ENCODE results near the gene NDUFB8. TPM values are rescaled to one million over a fixed set of nuclear protein-coding genes. Genes with fewer than 3 reads are reported as not detected.

Gene NDUFB8
- total RNA-seq, 1 donor from 2014 or later, result 119 TPM

DNA sequence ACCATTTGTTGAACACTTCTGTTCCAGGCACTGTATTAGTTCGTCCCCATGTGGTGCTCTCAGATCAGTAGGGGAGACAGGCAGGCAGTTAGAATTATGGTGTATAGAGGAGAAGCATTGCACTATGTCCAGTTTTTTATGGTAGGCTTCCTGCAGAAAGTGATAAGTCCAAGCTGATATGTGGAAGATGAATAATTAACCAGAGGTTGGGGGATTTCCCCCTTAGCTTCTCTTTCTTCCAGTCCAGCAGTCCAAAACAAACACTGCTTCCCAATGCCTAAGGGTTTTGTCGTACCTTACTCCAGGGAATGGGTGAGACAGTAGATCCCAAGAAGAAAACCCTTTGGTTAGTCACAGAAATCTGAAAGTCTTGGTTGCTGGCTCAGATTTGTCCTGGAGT lies 25.2 kb upstream of the NDUFB8 start:
- ATAC-seq (no peak), DNase-seq (no peak)
- Histone ChIP-seq H3K36me3 (peaks cover 18% of the 10 kb centered on the region), H3K9me3 (no peaks in the 10 kb centered on the region), H3K27me3 (ENCODE audit: low read depth) (no peaks in the 10 kb centered on the region), H3K4me3 (no peak overlapping the region), H3K4me1 (no peaks in the 10 kb centered on the region), H3K27ac (no peak overlapping the region)
- TF ChIP-seq, protein P1, sequence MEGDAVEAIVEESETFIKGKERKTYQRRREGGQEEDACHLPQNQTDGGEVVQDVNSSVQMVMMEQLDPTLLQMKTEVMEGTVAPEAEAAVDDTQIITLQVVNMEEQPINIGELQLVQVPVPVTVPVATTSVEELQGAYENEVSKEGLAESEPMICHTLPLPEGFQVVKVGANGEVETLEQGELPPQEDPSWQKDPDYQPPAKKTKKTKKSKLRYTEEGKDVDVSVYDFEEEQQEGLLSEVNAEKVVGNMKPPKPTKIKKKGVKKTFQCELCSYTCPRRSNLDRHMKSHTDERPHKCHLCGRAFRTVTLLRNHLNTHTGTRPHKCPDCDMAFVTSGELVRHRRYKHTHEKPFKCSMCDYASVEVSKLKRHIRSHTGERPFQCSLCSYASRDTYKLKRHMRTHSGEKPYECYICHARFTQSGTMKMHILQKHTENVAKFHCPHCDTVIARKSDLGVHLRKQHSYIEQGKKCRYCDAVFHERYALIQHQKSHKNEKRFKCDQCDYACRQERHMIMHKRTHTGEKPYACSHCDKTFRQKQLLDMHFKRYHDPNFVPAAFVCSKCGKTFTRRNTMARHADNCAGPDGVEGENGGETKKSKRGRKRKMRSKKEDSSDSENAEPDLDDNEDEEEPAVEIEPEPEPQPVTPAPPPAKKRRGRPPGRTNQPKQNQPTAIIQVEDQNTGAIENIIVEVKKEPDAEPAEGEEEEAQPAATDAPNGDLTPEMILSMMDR (IDR thresholded peaks at IDR 0.05), result no peak
- intact Hi-C loops (cut with DNase I), result no loop called here

DNA sequence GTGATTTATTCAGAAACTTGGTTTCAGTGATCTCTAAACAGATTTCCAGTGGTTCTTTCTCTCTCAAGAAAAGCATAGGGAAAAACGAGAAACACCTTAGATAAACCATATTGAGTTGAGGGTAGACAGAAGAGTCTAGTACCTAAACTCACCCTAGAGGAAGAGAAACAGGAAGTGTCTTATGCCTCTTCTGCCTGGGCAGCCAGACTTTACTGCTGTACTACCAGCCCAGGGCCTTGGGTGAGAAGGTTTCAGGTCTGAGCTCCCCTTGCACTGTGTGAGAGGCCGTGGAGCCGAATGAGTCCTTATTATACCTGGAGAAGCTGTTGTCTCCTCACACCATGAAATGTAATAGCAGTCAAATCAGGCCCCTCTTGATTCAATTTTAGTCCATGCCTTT lies 24.3 kb upstream of the NDUFB8 start:
- ATAC-seq (no peak), DNase-seq (no peak)
- intact Hi-C loops (cut with DNase I), result no loop called here
- TF ChIP-seq, protein P1 (IDR thresholded peaks at IDR 0.05), result no peak
- H3K4me3 ChIP-seq, result no peak overlapping the region
- H3K27me3 ChIP-seq (ENCODE audit: low read depth), result no peaks in the 10 kb centered on the region
- H3K4me1 ChIP-seq, result no peaks in the 10 kb centered on the region
- no peaks in the 10 kb centered on the region for H3K9me3 ChIP-seq
- H3K27ac ChIP-seq, result no peak overlapping the region
- H3K36me3 ChIP-seq, result peaks cover 27% of the 10 kb centered on the region

DNA sequence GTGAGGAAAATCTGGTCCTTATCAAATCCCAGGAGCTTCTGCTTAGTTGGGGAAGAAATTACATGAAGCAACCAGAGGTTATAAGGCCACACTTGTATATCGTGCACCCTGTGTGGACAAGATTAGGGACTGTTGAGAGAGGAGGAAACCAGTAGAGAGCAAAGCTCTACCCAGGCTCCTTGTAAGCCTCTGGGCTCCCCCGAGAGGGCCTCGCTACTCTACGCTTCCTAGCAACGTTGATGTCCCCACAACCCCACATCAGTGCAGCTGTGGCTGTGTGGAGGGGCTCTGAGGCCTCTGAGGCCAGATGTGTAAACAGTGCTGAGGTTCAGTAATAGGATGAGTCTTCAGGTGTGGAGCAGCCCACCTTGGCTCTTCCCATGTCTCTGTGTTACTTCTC lies 22.1 kb upstream of the NDUFB8 start:
- DNase-seq, result no peak
- no peaks in the 10 kb centered on the region for H3K4me1 ChIP-seq
- no peak for ATAC-seq
- TF ChIP-seq, protein P1 (IDR thresholded peaks at IDR 0.05), result no peak
- no peaks in the 10 kb centered on the region for H3K27me3 ChIP-seq (ENCODE audit: low read depth)
- no peak overlapping the region for H3K27ac ChIP-seq
- peaks cover 48% of the 10 kb centered on the region for H3K36me3 ChIP-seq
- intact Hi-C loops (cut with DNase I), result no loop called here
- H3K9me3 ChIP-seq, result no peaks in the 10 kb centered on the region
- no peak overlapping the region for H3K4me3 ChIP-seq

DNA sequence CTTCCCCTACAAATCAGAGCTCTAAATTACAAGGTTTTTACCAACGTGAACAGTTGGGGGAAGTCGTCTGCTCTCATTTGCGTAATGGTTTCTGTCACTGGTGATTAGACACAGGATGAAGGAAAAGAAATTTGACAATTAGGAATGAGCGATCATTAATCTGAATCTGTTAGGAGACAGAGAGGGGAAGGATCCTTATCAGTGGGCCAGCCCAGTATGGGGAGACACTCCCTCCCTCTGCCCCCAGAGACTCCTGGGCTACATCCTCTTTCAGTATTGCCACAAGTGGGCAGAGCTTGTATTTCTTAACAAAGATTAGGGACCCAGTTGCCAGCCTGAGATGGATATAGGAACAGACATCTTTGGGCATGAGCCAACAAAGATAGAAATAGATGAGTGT lies 21.5 kb upstream of the NDUFB8 start:
- Histone ChIP-seq H3K9me3 (no peaks in the 10 kb centered on the region), H3K27me3 (ENCODE audit: low read depth) (no peaks in the 10 kb centered on the region), H3K4me1 (no peaks in the 10 kb centered on the region), H3K4me3 (no peak overlapping the region), H3K36me3 (peaks cover 49% of the 10 kb centered on the region), H3K27ac (no peak overlapping the region)
- intact Hi-C loops (cut with DNase I), result no loop called here
- ATAC-seq (peak; percentile 44 to 64), DNase-seq (no peak)
- TF ChIP-seq, protein P1 (IDR thresholded peaks at IDR 0.05), result no peak

DNA sequence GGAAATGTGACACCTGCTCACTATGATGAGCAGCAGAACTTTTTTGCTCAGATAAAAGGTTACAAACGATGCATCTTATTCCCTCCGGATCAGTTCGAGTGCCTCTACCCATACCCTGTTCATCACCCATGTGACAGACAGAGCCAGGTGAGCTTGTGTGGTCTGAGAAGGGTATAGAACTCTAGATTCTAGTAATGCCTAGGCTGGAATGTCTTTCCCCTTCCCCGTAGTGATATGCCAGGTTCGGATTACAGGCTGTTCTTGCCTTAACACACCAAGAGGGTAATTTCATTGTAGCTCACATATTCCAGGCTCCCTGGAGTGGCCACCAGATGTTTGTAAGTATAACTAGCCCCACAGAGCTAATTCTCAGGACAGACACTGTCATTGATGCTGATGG lies 15.3 kb upstream of the NDUFB8 start:
- H3K27me3 ChIP-seq (ENCODE audit: low read depth), result no peaks in the 10 kb centered on the region
- no peaks in the 10 kb centered on the region for H3K4me1 ChIP-seq
- no peak overlapping the region for H3K4me3 ChIP-seq
- ATAC-seq (no peak), DNase-seq (no peak)
- TF ChIP-seq, protein P1 (IDR thresholded peaks at IDR 0.05), result no peak
- peaks cover 99% of the 10 kb centered on the region for H3K36me3 ChIP-seq
- intact Hi-C loops (cut with DNase I), result no loop called here
- no peaks in the 10 kb centered on the region for H3K9me3 ChIP-seq
- H3K27ac ChIP-seq, result no peak overlapping the region

DNA sequence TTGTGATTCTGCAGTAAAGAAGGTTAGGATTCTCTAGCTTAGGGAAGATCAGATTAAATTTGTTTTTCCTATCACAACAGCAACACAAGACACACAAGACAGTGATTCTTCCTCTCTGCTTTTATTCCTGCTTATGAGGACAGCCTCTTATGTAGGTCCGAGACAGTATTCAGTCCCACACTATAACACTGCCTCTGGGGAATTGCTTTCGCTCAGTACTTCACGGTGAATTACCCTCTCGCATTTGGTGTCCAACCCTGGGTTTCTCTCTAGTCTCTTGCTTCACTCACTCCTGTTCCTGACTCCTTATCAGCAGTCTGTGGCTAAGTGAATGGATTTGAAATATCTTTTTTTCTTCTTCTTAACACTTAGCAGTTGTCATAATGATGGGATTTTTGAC lies 7.8 kb upstream of the NDUFB8 start:
- H3K4me3 ChIP-seq, result no peak overlapping the region
- intact Hi-C loops (cut with DNase I), result no loop called here
- no peaks in the 10 kb centered on the region for H3K27me3 ChIP-seq (ENCODE audit: low read depth)
- TF ChIP-seq, protein P1 (IDR thresholded peaks at IDR 0.05), result no peak
- ATAC-seq, result no peak
- H3K4me1 ChIP-seq, result peaks cover 37% of the 10 kb centered on the region
- no peak for DNase-seq
- H3K9me3 ChIP-seq, result no peaks in the 10 kb centered on the region
- H3K36me3 ChIP-seq, result peaks cover 52% of the 10 kb centered on the region
- H3K27ac ChIP-seq, result no peak overlapping the region

Data from lower lobe of right lung (tissue), 2 donors.